Gastroesophageal sphincter (tissue), 4 donors: ENCODE measurements around the gene MRPS15. TPM values are rescaled to one million over a fixed set of nuclear protein-coding genes. Genes with fewer than 3 reads are reported as not detected.
A peak's percentile ranks its signal among the peaks of the same experiment; 100 is the strongest.

Experiments
- ATAC-seq: fragments of 150-250 bp; one replicate; pipeline ENCODE4 v1.9.1; 2016; ENCODE audit warnings: mild to moderate bottlenecking, moderate library complexity
- H3K27ac ChIP-seq, 4 donors: fragments of 200-600 bp; sonication (generic) in 3 of 4; 1 replicate in 3 of 4; 2 replicates in 1 of 4; pipeline ENCODE4 v1.5.1; 2016 to 2019
- H3K27me3 ChIP-seq: fragments of 200-600 bp; sonication (generic); one replicate; pipeline ENCODE4 v1.5.1; 2019
- H3K36me3 ChIP-seq, 2 donors: fragments of 200-600 bp; sonication (generic); one replicate each; pipeline ENCODE4 v1.5.1; 2019; ENCODE audit warnings: control low read depth in 1 of 2
- H3K4me1 ChIP-seq, 3 donors: fragments of 200-600 bp; sonication (generic); 1 replicate in 2 of 3; 2 replicates in 1 of 3; pipeline ENCODE4 v1.5.1; 2016 to 2019; ENCODE audit warnings: control low read depth in 2 of 3
- H3K4me3 ChIP-seq, 2 donors: fragments of 200-600 bp; sonication (generic); one replicate each; pipeline ENCODE4 v1.5.1; 2019; ENCODE audit warnings: mild to moderate bottlenecking in 1 of 2, moderate library complexity in 1 of 2
- H3K9me3 ChIP-seq, 3 donors: fragments of 200-600 bp; sonication (generic); one replicate each; pipeline ENCODE4 v1.5.1; 2017 to 2019; ENCODE audit warnings: control low read depth in 2 of 3
- CTCF ChIP-seq, 4 experiments: fragments of 200-600 bp in 2 of 4; fragments of 450-650 bp in 2 of 4; sonication (generic) in 1 of 4; IDR thresholded peaks; one replicate each; pipeline ENCODE4 v1.5.1; 2017 to 2019; ENCODE audit warnings: antibody characterized with exemption in 4 of 4, mild to moderate bottlenecking in 2 of 4, moderate library complexity in 2 of 4
- EP300 ChIP-seq: sonication (generic); formaldehyde crosslinking; IDR thresholded peaks from one replicate; pipeline ENCODE4 v1.6.1; 2017; ENCODE audit warnings: antibody characterized with exemption, mild to moderate bottlenecking
- POLR2A ChIP-seq, 2 donors: fragments of 450-650 bp; IDR thresholded peaks; one replicate each; pipeline ENCODE4 v1.6.1; 2017; ENCODE audit warnings: antibody characterized with exemption in 2 of 2, mild to moderate bottlenecking in 2 of 2, moderate library complexity in 1 of 2
- POLR2AphosphoS5 ChIP-seq: sonication (generic); formaldehyde crosslinking; IDR thresholded peaks from one replicate; pipeline ENCODE4 v1.6.1; 2017; ENCODE audit warnings: antibody characterized with exemption
- WGBS, 2 donors: methylation state at CpG; one replicate each; pipeline ENCODE4 v1.1.5; 2018; ENCODE audit warnings: low coverage in 1 of 2; 5-methylcytosine and 5-hydroxymethylcytosine counted together
- total RNA-seq, 4 donors: library from RNA; depleted of rRNA; stranded (reverse); fragments of >200 nt; gene quantifications; one replicate each; pipeline ENCODE4 v1.1.0, GENCODE V29; 2016

Gene MRPS15
- total RNA-seq, 4 donors from 2014 or later, result 52.6 to 68.5 (median 61.3) TPM

- H3K4me1 ChIP-seq, result peaks cover 0 to 4% (median 0%) of the 10 kb centered on the region in 3 donors
- H3K4me3 ChIP-seq, result no peak overlapping the region
- H3K9me3 ChIP-seq, result no peaks in the 10 kb centered on the region
- H3K36me3 ChIP-seq, result peaks cover 0 to 75% of the 10 kb centered on the region in 2 donors
- 65 to 80% methylated on average over 4 of the region's 4 CpGs for WGBS, 2 donors
- ATAC-seq, result no peak
- H3K27me3 ChIP-seq, result no peaks in the 10 kb centered on the region
- H3K27ac ChIP-seq, result no peak overlapping the region
- TF ChIP-seq POLR2A (IDR thresholded peaks at IDR 0.05) (no peak), POLR2AphosphoS5 (no peak), EP300 (no peak), CTCF (IDR thresholded peaks at IDR 0.05) (no peak)
These were observed 38.4 kb downstream of the MRPS15 start for GRCh38 chr1:36425791-36426190.

- H3K27ac ChIP-seq, result no peak overlapping the region
- H3K4me1 ChIP-seq, result peaks cover 0 to 15% (median 4%) of the 10 kb centered on the region in 3 donors
- ATAC-seq, result no peak
- 74 to 82% methylated on average over 5 to 7 of the region's 7 CpGs for WGBS, 2 donors
- H3K4me3 ChIP-seq, result no peak overlapping the region
- no peaks in the 10 kb centered on the region for H3K27me3 ChIP-seq
- TF ChIP-seq EP300, result no peak
- TF ChIP-seq CTCF (IDR thresholded peaks at IDR 0.05), result no peak
- no peak for TF ChIP-seq POLR2A (IDR thresholded peaks at IDR 0.05)
- no peak for TF ChIP-seq POLR2AphosphoS5
- H3K9me3 ChIP-seq, result no peaks in the 10 kb centered on the region
- H3K36me3 ChIP-seq, result peaks cover 0 to 66% of the 10 kb centered on the region in 2 donors
These were observed 42.5 kb downstream of the MRPS15 start for GRCh38 chr1:36421649-36422048.

- peak; percentile 92 for ATAC-seq
These were observed 43.3 kb downstream of the MRPS15 start for GRCh38 chr1:36420836-36421317.

GRCh38 chr1:36420409-36420808, 43.8 kb downstream of the MRPS15 start:
- ATAC-seq, result peak; percentile 70
- 18 to 38% methylated on average over 4 to 5 of the region's 5 CpGs for WGBS, 2 donors
- no peak overlapping the region for H3K4me3 ChIP-seq
- H3K36me3 ChIP-seq, result peaks cover 0 to 60% of the 10 kb centered on the region in 2 donors
- H3K4me1 ChIP-seq, result peaks cover 0 to 15% (median 4%) of the 10 kb centered on the region in 3 donors
- no peaks in the 10 kb centered on the region for H3K27me3 ChIP-seq
- H3K9me3 ChIP-seq, result no peaks in the 10 kb centered on the region
- no peak for TF ChIP-seq CTCF (IDR thresholded peaks at IDR 0.05)
- no peak for TF ChIP-seq POLR2AphosphoS5
- no peak for TF ChIP-seq EP300
- no peak for TF ChIP-seq POLR2A (IDR thresholded peaks at IDR 0.05)
- peak overlapping the region in 2 of 4 donors; percentile 3 to 31 for H3K27ac ChIP-seq

More at GRCh38 chr1:36420836-36421317, 43.3 kb downstream of the MRPS15 start:
- Histone ChIP-seq H3K27ac (peak overlapping the region in 2 of 4 donors; percentile 22 to 31), H3K4me3 (no peak overlapping the region), H3K27me3 (no peaks in the 10 kb centered on the region), H3K36me3 (peaks cover 0 to 65% of the 10 kb centered on the region in 2 donors), H3K4me1 (peaks cover 0 to 15% (median 4%) of the 10 kb centered on the region in 3 donors), H3K9me3 (no peaks in the 10 kb centered on the region)
- 8 to 12% methylated on average over 10 to 13 of the region's 13 CpGs for WGBS, 2 donors
- peak; percentile 70 to 94 (median 90) for TF ChIP-seq CTCF (IDR thresholded peaks at IDR 0.05)
- TF ChIP-seq POLR2A (IDR thresholded peaks at IDR 0.05), result no peak

GRCh38 chr1:36419569-36419968, 44.6 kb downstream of the MRPS15 start:
- WGBS, 2 donors, result 53 to 100% methylated on average over 1 to 4 of the region's 4 CpGs
- no peak overlapping the region for H3K27ac ChIP-seq
- H3K4me3 ChIP-seq, result no peak overlapping the region
- no peaks in the 10 kb centered on the region for H3K9me3 ChIP-seq
- H3K27me3 ChIP-seq, result no peaks in the 10 kb centered on the region
- TF ChIP-seq EP300 (no peak), POLR2A (IDR thresholded peaks at IDR 0.05) (no peak), CTCF (IDR thresholded peaks at IDR 0.05) (no peak), POLR2AphosphoS5 (no peak)
- H3K36me3 ChIP-seq, result peaks cover 0 to 52% of the 10 kb centered on the region in 2 donors
- H3K4me1 ChIP-seq, result peaks cover 0 to 15% (median 4%) of the 10 kb centered on the region in 3 donors
- no peak for ATAC-seq
